Fibroblast of skin of right biceps (primary cell): ENCODE results near the gene GYS1.
"Not testable (repeated sequence)": the region's sequence is repeated elsewhere in the genome, so short reads cannot be mapped to it uniquely, and the experiment has no call there.

Experiments
- DNase-seq: peaks from one replicate; pipeline ENCODE4 v3.0.0-alpha.2; 2013

The GYS1 gene

GRCh38 chr19:48935864-48936263 is 57.2 kb downstream of the GYS1 start:
- no peak for DNase-seq

- DNase-seq, result no peak
Observed at GRCh38 chr19:48934837-48935236, 58.3 kb downstream of the GYS1 start.

- DNase-seq, result peak; percentile 42
Observed at GRCh38 chr19:48933382-48933932, 59.7 kb downstream of the GYS1 start, which contains the start of gene DHDH. Gene DHDH, plus strand, starts transcription at chr19:48933699. Its CDS starts 23 bp downstream, at chr19:48933722.

- no peak for DNase-seq
Observed at GRCh38 chr19:48928164-48929025, 64.7 kb downstream of the GYS1 start.

- not testable (repeated sequence) for DNase-seq
Observed at GRCh38 chr19:48927692-48928091, 65.4 kb downstream of the GYS1 start.

- peak; percentile 96 for DNase-seq
Observed at GRCh38 chr19:48926909-48927308, 66.2 kb downstream of the GYS1 start.

- DNase-seq, result not testable (repeated sequence)
Observed at GRCh38 chr19:48925890-48926289, 67.2 kb downstream of the GYS1 start.

- peak; percentile 80 for DNase-seq
Observed at GRCh38 chr19:48925240-48925843, 67.8 kb downstream of the GYS1 start.

GRCh38 chr19:48922548-48923490 is 70.3 kb downstream of the GYS1 start:
- no peak for DNase-seq

- no peak for DNase-seq
Observed at GRCh38 chr19:48921721-48922500, 71.2 kb downstream of the GYS1 start.

- no peak for DNase-seq
Observed at GRCh38 chr19:48920949-48921348, 72.2 kb downstream of the GYS1 start.

GRCh38 chr19:48919271-48919670 is 73.8 kb downstream of the GYS1 start:
- not testable (repeated sequence) for DNase-seq

GRCh38 chr19:48918801-48919247 is 74.3 kb downstream of the GYS1 start:
- DNase-seq, result no peak
